ENCODE measurements around the gene FOXR2.

Gene FOXR2

DNA sequence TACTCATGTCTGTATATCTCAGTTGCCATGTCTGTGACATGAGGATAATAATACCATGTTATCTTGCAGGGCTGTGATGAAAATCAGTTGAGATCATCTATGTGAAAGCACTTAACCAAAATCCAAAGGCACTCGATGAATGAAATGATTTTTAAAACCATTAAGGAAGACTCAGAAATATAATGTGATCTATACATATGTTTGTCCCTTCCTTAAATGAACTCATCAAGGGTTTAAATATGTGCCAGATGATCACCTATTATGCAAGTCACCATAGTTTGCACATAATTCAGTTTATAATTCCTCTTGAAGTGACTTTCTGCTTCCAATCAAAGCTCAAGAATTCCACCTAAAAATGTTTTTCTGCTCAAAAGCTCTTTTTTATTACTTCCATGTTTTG, at the start of gene FOXR2:
Gene FOXR2 (plus strand): TSS at position 301 of the 400 bp plus-strand sequence. CDS start 312 bp downstream, outside the sequence.
- no peak for DNase-seq

DNA sequence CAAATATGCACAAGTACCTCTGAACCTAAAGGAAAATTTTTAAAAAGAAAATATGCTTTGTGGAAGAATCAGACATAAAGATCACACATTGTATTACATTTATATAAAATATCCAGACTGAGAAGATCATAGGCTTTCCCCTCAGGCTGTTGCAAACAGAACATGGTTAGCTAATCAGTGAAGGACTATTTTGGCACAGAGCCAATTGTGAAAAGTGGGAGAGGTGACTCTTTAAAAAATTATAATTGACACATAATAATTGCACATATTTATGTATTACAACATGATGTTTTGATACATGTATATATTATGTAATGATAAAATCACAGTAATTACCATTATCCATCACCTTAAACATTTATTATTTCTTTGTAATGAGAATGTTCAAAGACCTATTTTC, 44.1 kb upstream of the FOXR2 start:
- DNase-seq = no peak

DNA sequence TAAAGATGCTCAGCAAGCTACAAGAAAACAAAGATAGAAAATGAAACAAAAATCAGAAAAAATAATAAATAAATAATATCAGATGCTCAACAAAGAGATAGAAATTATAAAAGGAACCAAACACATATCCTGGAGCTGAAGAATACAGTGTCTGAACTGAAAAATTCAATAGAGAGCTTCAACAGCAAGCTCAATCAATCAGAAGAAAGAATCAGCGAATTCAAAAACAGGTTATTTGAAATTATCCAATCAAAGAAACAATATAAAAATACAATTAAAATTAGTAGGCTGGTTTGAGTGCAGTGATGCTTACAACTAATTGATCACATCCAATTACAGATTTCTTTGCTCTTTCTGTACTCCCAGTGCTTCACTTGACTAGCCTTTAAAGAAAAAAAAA, 40.8 kb upstream of the FOXR2 start:
- DNase-seq = no peak

DNA sequence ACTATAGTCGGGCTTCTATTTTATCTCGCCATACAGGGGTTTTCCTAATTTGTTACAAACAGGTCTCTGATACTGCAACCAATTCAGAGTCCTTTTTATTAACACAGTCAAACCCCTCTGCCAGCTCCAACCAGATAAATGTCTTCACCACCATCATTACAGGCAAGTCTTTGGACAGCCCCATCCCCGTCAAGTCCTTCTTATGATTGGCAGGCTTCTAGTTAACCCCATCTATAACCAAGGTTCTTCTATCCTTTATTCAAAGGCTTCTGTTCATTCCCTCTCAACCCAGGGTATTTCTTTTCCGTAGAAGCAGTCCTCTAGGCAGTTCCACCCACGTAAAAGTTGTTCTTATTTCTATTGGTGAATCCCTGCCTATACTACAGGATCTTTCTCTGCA, 29.9 kb upstream of the FOXR2 start:
- DNase-seq = no peak

GRCh38 chrX:55593756-55594257, 29.4 kb upstream of the FOXR2 start:
- no peak for DNase-seq

GRCh38 chrX:55598333-55598732, 24.9 kb upstream of the FOXR2 start:
- DNase-seq = no peak

GRCh38 chrX:55619547-55619946, 3.7 kb upstream of the FOXR2 start:
- DNase-seq = no peak

- no peak for DNase-seq
These were observed 1.2 kb downstream of the FOXR2 start for GRCh38 chrX:55624403-55624802.

GRCh38 chrX:55636109-55636508, 12.9 kb downstream of the FOXR2 start:
- DNase-seq = no peak

- DNase-seq = no peak
These were observed 15.7 kb downstream of the FOXR2 start for GRCh38 chrX:55638933-55639332.

DNA sequence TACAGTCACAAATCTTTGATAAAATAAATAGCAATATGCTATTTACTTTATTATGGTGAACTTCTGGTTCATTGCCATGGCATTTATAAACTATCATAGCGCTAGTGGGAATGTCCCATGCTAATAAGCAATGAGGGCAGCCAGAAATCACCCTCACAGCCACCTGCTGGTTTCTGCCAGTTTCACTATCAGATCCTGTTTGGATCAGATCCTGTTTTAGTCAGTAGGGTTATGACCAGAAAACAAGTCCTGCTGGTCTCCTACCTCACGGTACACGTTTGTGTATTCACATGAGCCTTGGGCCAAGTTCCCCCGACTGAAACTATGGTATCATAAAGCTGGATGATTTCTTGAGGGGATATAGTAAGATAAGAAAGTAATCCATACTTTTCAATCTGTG, 17.7 kb downstream of the FOXR2 start:
- DNase-seq = no peak

DNA sequence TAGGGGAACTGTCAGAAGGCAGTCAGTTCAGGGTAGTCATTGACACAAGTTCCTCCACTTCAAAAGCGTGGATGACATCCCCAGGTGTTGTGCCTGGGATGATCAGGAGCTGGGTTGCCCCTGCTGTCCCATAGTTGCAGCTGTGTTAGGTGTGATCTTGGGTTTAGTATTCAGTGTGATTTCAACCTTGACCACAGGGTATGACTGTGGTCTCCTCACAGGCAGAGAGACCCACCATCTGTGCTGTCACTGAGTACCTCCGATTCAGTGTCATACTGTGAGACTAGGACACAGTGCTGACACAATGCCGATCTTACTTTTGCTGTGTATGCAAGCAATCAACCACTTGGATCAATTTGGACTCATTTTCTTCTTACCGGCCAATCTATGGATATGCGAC, 25.2 kb downstream of the FOXR2 start:
- DNase-seq = no peak

GRCh38 chrX:55659931-55660330, 36.7 kb downstream of the FOXR2 start:
- no peak for DNase-seq

GRCh38 chrX:55663584-55663983, 40.4 kb downstream of the FOXR2 start:
- no peak for DNase-seq

DNA sequence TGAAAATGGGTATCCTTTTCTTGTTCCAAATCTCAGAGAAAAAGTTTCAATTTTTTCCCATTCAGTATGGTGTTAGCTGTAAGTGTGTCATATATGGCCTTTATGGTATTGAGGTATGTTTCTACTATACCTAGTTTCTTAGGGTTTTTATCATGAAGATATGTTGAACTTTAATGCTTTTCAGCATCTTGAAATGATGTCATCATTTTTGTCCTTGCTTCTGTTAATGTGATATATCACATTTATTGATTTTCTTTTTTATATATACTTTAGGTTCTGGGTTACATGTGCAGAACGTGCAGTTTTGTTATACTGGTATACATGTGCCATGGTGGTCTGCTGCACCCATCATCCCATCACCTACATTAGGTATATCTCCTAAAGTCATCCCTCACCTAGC, 44.9 kb downstream of the FOXR2 start:
- DNase-seq = no peak

All from cortex of kidney (tissue), 1 donor.